Embryonic facial prominence (tissue), 1 donor: Measurements from ENCODE around the gene HDHD5.

Source experiments
- DNase-seq: peaks from one replicate; pipeline ENCODE4 v3.0.0-alpha.2; 2016; ENCODE audit errors: extremely low spot score

HDHD5 gene

GRCh38 chr22:17105143-17106129 is 53.6 kb downstream of the HDHD5 start:
- DNase-seq = no peak

- no peak for DNase-seq
Observed at GRCh38 chr22:17104336-17104935, 54.6 kb downstream of the HDHD5 start.

GRCh38 chr22:17103351-17103750 is 55.7 kb downstream of the HDHD5 start:
- DNase-seq = no peak

- DNase-seq = no peak
Observed at GRCh38 chr22:17102297-17102667, 56.8 kb downstream of the HDHD5 start.

GRCh38 chr22:17101475-17102296 is 57.4 kb downstream of the HDHD5 start:
- no peak for DNase-seq

GRCh38 chr22:17100621-17101020 is 58.5 kb downstream of the HDHD5 start:
- DNase-seq = no peak

- no peak for DNase-seq
Observed at GRCh38 chr22:17098379-17098819, 60.7 kb downstream of the HDHD5 start.

- no peak for DNase-seq
Observed at GRCh38 chr22:17097701-17098100, 61.4 kb downstream of the HDHD5 start.

GRCh38 chr22:17097062-17097461 is 62.0 kb downstream of the HDHD5 start:
- no peak for DNase-seq

- DNase-seq = no peak
Observed at GRCh38 chr22:17096071-17096470, 63.0 kb downstream of the HDHD5 start.

- DNase-seq = no peak
Observed at GRCh38 chr22:17095538-17095937, 63.5 kb downstream of the HDHD5 start.

- DNase-seq = no peak
Observed at GRCh38 chr22:17093081-17093480, 66.0 kb downstream of the HDHD5 start.

GRCh38 chr22:17091851-17092250 is 67.2 kb downstream of the HDHD5 start:
- DNase-seq = no peak

- DNase-seq = no peak
Observed at GRCh38 chr22:17090550-17090949, 68.5 kb downstream of the HDHD5 start.
